GM23338 (cell line): ENCODE measurements around the gene CTDP1. TPM values are rescaled to one million over a fixed set of nuclear protein-coding genes. Genes with fewer than 3 reads are reported as not detected.

Experiments
- ATAC-seq: fragments of 200-7000 bp; cut with Tn5 transposase; 3 replicates; pipeline ENCODE4 v1.9.1; 2020
- DNase-seq: peaks from one replicate; pipeline ENCODE4 v3.0.0-alpha.2; 2015; ENCODE audit warnings: low spot score
- H2AFZ ChIP-seq: fragments of 200-600 bp; sonication (generic); 2 replicates; pipeline ENCODE4 v1.8.0; 2016; ENCODE audit warnings: antibody characterized with exemption, mild to moderate bottlenecking, moderate library complexity
- H3F3A ChIP-seq: fragments of 200-600 bp; sonication (generic); replicated peaks from 2 replicates; pipeline ENCODE4 v1.8.0; 2017; ENCODE audit warnings: antibody characterized with exemption, mixed run types, low read depth
- H3K27ac ChIP-seq: fragments of 200-600 bp; sonication (generic); 2 replicates; pipeline ENCODE4 v1.6.1; 2016; ENCODE audit warnings: low read depth
- H3K27me3 ChIP-seq: fragments of 200-600 bp; sonication (generic); 2 replicates; pipeline ENCODE4 v1.8.0; 2016; ENCODE audit warnings: mild to moderate bottlenecking, mixed run types, moderate library complexity; ENCODE audit not compliant: insufficient read depth
- H3K36me3 ChIP-seq: fragments of 200-600 bp; sonication (generic); 2 replicates; pipeline ENCODE4 v1.8.0; 2016; ENCODE audit warnings: mild to moderate bottlenecking; ENCODE audit not compliant: insufficient read depth
- H3K4me1 ChIP-seq: fragments of 200-600 bp; sonication (generic); 2 replicates; pipeline ENCODE4 v1.8.0; 2016; ENCODE audit warnings: mild to moderate bottlenecking, moderate library complexity; ENCODE audit not compliant: insufficient read depth
- H3K4me2 ChIP-seq: fragments of 200-600 bp; sonication (generic); 2 replicates; pipeline ENCODE4 v1.7.1; 2017; ENCODE audit warnings: mixed run types
- H3K4me3 ChIP-seq: fragments of 200-600 bp; sonication (generic); 2 replicates; pipeline ENCODE4 v1.6.1; 2016; ENCODE audit warnings: mixed run types
- H3K79me2 ChIP-seq: fragments of 200-600 bp; sonication (generic); replicated peaks from 2 replicates; pipeline ENCODE4 v1.8.0; 2017; ENCODE audit warnings: mild to moderate bottlenecking; ENCODE audit not compliant: insufficient read depth
- H3K9me2 ChIP-seq: fragments of 200-600 bp; sonication (generic); 2 replicates; pipeline ENCODE4 v1.8.0; 2017; ENCODE audit not compliant: insufficient read depth
- H4K20me1 ChIP-seq: fragments of 200-600 bp; sonication (generic); replicated peaks from 2 replicates; pipeline ENCODE4 v1.8.0; 2017; ENCODE audit warnings: mild to moderate bottlenecking; ENCODE audit not compliant: insufficient read depth
- H3K27ac Mint-ChIP-seq: 2 replicates; pipeline ENCODE4 v1.8.0; 2020; ENCODE audit warnings: inconsistent platforms, mild to moderate bottlenecking, moderate library complexity, mixed read lengths
- H3K27me3 Mint-ChIP-seq: 3 replicates; pipeline ENCODE4 v1.8.0; 2022; ENCODE audit warnings: low read depth, mild to moderate bottlenecking, moderate library complexity, mixed read lengths, inconsistent platforms; ENCODE audit not compliant: insufficient read depth, poor library complexity
- H3K36me3 Mint-ChIP-seq: 3 replicates; pipeline ENCODE4 v1.8.0; 2021; ENCODE audit warnings: low read depth, mild to moderate bottlenecking, inconsistent platforms, moderate library complexity, mixed read lengths
- H3K4me1 Mint-ChIP-seq: 3 replicates; pipeline ENCODE4 v1.8.0; 2020; ENCODE audit warnings: mild to moderate bottlenecking, inconsistent platforms, mixed read lengths
- H3K4me3 Mint-ChIP-seq: 3 replicates; pipeline ENCODE4 v1.8.0; 2021; ENCODE audit warnings: moderate library complexity, mild to moderate bottlenecking, inconsistent platforms, mixed read lengths
- H3K9me3 Mint-ChIP-seq: 3 replicates; pipeline ENCODE4 v1.8.0; 2020; ENCODE audit warnings: moderate library complexity, mild to moderate bottlenecking, inconsistent platforms, mixed read lengths
- CREB1 ChIP-seq: fragments of 250-450 bp; sonication (Bioruptor Pico); IDR thresholded peaks from 2 replicates; pipeline ENCODE4 v1.5.0; 2020; ENCODE audit warnings: low read depth, mild to moderate bottlenecking, moderate library complexity
- EZH2 ChIP-seq: fragments of 200-600 bp; sonication (generic); IDR thresholded peaks from one replicate; pipeline ENCODE4 v1.8.0; 2017; ENCODE audit warnings: antibody characterized with exemption, mild to moderate bottlenecking, low read depth; ENCODE audit not compliant: unreplicated experiment
- EZH2phosphoT487 ChIP-seq: fragments of 200-600 bp; sonication (generic); IDR thresholded peaks from one replicate; pipeline ENCODE4 v1.8.1; 2018; ENCODE audit warnings: antibody characterized with exemption; ENCODE audit not compliant: unreplicated experiment
- NANOG ChIP-seq: IDR thresholded peaks from 2 replicates; pipeline ENCODE4 v1.6.1; 2016; ENCODE audit warnings: antibody characterized with exemption, borderline replicate concordance
- STAT1 ChIP-seq: IDR thresholded peaks from one replicate; pipeline ENCODE4 v1.6.1; 2016; ENCODE audit warnings: antibody characterized with exemption; ENCODE audit not compliant: unreplicated experiment
- ZNF331 ChIP-seq: fragments of 250-450 bp; sonication (Bioruptor Pico); IDR thresholded peaks from 2 replicates; pipeline ENCODE4 v1.5.0; 2020; ENCODE audit warnings: low read depth, mild to moderate bottlenecking, moderate library complexity
- polyA plus RNA-seq: library from polyadenylated mRNA; unstranded; fragments of >200 nt; fragmentation: Nextera tagmentation; extraction: Ambion mirVana; gene quantifications from 2 replicates; pipeline ENCODE4 v1.2.1, GENCODE V29; 2016
- total RNA-seq: library from RNA; depleted of rRNA; stranded (reverse); fragments of >200 nt; shearing (Covaris generic); gene quantifications from 2 replicates; pipeline ENCODE4 v1.2.3, GENCODE V29; 2014
- TF ChIP-seq, protein P1 (sequence below): fragments of 250-450 bp; sonication (Bioruptor Pico); IDR thresholded peaks from 2 replicates; pipeline ENCODE4 v1.5.0; 2020; ENCODE audit warnings: mild to moderate bottlenecking, moderate library complexity
- TF ChIP-seq, protein P2 (sequence below), 2 experiments: fragments of 200-600 bp in 1 of 2; sonication (generic) in 1 of 2; conservative IDR thresholded peaks; 2 replicates each; pipeline versions ENCODE4 v1.5.1 to v1.6.1; 2016 to 2017; ENCODE audit warnings: antibody characterized with exemption in 2 of 2, low read depth in 2 of 2, mild to moderate bottlenecking in 2 of 2, moderate library complexity in 1 of 2

The CTDP1 gene
- total and polyA plus RNA-seq, 2 experiments from 2014 or later = 9.4 to 51.6 TPM

DNA sequence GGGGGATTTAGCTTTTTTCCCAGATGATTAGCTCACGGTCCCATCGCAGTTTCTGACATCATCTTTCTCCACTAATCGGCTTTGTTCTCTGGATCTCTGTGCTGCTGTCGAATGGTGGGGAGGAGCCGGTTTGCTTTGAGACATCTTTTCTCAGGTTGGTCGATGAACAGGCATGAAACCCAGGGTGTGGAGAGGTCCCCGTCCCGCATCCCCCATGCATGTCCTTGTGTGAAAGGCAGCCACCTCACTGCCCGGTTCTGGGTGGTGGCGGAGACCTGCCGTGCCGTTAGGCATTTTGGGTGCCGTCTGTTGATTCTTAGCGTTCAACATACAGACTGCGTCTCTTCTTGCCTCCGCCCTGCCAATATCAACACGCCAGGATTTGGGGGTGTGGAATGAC is 57.8 kb downstream of the CTDP1 start (continued):
- TF ChIP-seq, protein P1, sequence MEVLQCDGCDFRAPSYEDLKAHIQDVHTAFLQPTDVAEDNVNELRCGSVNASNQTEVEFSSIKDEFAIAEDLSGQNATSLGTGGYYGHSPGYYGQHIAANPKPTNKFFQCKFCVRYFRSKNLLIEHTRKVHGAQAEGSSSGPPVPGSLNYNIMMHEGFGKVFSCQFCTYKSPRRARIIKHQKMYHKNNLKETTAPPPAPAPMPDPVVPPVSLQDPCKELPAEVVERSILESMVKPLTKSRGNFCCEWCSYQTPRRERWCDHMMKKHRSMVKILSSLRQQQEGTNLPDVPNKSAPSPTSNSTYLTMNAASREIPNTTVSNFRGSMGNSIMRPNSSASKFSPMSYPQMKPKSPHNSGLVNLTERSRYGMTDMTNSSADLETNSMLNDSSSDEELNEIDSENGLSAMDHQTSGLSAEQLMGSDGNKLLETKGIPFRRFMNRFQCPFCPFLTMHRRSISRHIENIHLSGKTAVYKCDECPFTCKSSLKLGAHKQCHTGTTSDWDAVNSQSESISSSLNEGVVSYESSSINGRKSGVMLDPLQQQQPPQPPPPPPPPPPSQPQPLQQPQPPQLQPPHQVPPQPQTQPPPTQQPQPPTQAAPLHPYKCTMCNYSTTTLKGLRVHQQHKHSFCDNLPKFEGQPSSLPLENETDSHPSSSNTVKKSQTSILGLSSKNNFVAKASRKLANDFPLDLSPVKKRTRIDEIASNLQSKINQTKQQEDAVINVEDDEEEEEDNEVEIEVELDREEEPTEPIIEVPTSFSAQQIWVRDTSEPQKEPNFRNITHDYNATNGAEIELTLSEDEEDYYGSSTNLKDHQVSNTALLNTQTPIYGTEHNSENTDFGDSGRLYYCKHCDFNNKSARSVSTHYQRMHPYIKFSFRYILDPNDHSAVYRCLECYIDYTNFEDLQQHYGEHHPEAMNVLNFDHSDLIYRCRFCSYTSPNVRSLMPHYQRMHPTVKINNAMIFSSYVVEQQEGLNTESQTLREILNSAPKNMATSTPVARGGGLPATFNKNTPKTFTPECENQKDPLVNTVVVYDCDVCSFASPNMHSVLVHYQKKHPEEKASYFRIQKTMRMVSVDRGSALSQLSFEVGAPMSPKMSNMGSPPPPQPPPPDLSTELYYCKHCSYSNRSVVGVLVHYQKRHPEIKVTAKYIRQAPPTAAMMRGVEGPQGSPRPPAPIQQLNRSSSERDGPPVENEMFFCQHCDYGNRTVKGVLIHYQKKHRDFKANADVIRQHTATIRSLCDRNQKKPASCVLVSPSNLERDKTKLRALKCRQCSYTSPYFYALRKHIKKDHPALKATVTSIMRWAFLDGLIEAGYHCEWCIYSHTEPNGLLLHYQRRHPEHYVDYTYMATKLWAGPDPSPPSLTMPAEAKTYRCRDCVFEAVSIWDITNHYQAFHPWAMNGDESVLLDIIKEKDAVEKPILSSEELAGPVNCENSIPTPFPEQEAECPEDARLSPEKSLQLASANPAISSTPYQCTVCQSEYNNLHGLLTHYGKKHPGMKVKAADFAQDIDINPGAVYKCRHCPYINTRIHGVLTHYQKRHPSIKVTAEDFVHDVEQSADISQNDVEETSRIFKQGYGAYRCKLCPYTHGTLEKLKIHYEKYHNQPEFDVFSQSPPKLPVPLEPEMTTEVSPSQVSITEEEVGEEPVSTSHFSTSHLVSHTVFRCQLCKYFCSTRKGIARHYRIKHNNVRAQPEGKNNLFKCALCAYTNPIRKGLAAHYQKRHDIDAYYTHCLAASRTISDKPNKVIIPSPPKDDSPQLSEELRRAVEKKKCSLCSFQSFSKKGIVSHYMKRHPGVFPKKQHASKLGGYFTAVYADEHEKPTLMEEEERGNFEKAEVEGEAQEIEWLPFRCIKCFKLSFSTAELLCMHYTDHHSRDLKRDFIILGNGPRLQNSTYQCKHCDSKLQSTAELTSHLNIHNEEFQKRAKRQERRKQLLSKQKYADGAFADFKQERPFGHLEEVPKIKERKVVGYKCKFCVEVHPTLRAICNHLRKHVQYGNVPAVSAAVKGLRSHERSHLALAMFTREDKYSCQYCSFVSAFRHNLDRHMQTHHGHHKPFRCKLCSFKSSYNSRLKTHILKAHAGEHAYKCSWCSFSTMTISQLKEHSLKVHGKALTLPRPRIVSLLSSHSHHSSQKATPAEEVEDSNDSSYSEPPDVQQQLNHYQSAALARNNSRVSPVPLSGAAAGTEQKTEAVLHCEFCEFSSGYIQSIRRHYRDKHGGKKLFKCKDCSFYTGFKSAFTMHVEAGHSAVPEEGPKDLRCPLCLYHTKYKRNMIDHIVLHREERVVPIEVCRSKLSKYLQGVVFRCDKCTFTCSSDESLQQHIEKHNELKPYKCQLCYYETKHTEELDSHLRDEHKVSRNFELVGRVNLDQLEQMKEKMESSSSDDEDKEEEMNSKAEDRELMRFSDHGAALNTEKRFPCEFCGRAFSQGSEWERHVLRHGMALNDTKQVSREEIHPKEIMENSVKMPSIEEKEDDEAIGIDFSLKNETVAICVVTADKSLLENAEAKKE (CRISPR knock-in tag) = no peak
- TF ChIP-seq STAT1 (no peak), ZNF331 (CRISPR knock-in tag) (no peak), NANOG (no peak), EZH2phosphoT487 (no peak), CREB1 (no peak), EZH2 (no peak)
- TF ChIP-seq, protein P2, sequence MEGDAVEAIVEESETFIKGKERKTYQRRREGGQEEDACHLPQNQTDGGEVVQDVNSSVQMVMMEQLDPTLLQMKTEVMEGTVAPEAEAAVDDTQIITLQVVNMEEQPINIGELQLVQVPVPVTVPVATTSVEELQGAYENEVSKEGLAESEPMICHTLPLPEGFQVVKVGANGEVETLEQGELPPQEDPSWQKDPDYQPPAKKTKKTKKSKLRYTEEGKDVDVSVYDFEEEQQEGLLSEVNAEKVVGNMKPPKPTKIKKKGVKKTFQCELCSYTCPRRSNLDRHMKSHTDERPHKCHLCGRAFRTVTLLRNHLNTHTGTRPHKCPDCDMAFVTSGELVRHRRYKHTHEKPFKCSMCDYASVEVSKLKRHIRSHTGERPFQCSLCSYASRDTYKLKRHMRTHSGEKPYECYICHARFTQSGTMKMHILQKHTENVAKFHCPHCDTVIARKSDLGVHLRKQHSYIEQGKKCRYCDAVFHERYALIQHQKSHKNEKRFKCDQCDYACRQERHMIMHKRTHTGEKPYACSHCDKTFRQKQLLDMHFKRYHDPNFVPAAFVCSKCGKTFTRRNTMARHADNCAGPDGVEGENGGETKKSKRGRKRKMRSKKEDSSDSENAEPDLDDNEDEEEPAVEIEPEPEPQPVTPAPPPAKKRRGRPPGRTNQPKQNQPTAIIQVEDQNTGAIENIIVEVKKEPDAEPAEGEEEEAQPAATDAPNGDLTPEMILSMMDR (conservative IDR thresholded peaks at IDR 0.05; ENCODE audit: low read depth in 2 of 2) = no peak

DNA sequence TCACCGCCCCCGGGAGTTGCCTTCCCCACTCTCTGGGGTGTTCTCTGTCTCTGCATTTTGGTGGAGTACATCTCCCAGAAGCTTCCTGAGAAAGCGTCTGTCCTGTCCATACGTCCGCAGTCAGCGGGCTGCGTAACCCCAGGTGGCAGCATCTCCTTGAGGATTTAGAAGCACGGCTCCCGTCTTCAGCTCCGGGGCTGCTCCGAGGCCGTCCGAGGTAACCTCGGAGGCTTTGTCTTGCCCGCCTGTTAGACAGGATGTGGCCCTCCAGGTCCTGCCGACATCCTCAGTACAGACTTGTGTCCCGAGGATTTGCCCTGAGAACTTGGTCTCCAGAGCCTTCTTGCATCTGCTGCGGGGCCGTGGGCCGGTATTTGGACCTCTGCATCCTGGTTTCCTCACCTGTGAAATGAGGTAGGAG is 58.4 kb downstream of the CTDP1 start:
- Mint-ChIP-seq H3K4me3 (no peak overlapping the region), H3K27me3 (peaks cover 2% of the 10 kb centered on the region), H3K9me3 (peaks cover 4% of the 10 kb centered on the region; the same call in 2 of the 3 replicates), H3K27ac (no peak overlapping the region), H3K36me3 (peaks cover 45% of the 10 kb centered on the region), H3K4me1 (no peaks in the 10 kb centered on the region)
- Histone ChIP-seq H3K79me2 (no peaks in the 10 kb centered on the region), H3K4me1 (no peaks in the 10 kb centered on the region), H4K20me1 (peaks cover 13% of the 10 kb centered on the region), H3K9me2 (no peaks in the 10 kb centered on the region), H2AFZ (no peak overlapping the region), H3K4me3 (no peak overlapping the region), H3K36me3 (no peaks in the 10 kb centered on the region), H3K27me3 (no peaks in the 10 kb centered on the region), H3F3A (no peaks in the 10 kb centered on the region), H3K27ac (no peak overlapping the region), H3K4me2 (no peak overlapping the region)
- no peak for ATAC-seq
- DNase-seq = no peak
- TF ChIP-seq NANOG = no peak
- TF ChIP-seq, protein P1 (CRISPR knock-in tag) = no peak
- no peak for TF ChIP-seq STAT1
